HepG2 (cell line): ENCODE measurements around the gene ESPNL. TPM values are rescaled to one million over a fixed set of nuclear protein-coding genes. Genes with fewer than 3 reads are reported as not detected.

ENCODE experiments used
- BORCS8-MEF2B ChIP-seq: sonication (generic); formaldehyde crosslinking; IDR thresholded peaks from 2 replicates; pipeline ENCODE4 v1.8.0; 2022; ENCODE audit warnings: mild to moderate bottlenecking, missing genetic modification reagents
- BRF2 ChIP-seq: sonication (generic); formaldehyde crosslinking; IDR thresholded peaks from 2 replicates; pipeline ENCODE4 v1.8.1; 2022; ENCODE audit warnings: mild to moderate bottlenecking, missing genetic modification reagents
- CCDC6 ChIP-seq: sonication (generic); formaldehyde crosslinking; IDR thresholded peaks from 2 replicates; pipeline ENCODE4 v1.8.1; 2022; ENCODE audit warnings: mild to moderate bottlenecking, missing genetic modification reagents, moderate library complexity
- GABPB1 ChIP-seq: IDR thresholded peaks from 2 replicates; pipeline ENCODE4 v1.6.1; 2016; ENCODE audit warnings: mild to moderate bottlenecking, missing genetic modification reagents, moderate library complexity, missing compliant biosample characterization
- HCFC1 ChIP-seq: fragments of 150-350 bp; IDR thresholded peaks from 2 replicates; pipeline ENCODE4 v1.6.1; 2014; ENCODE audit warnings: low read depth, low read length
- HOXA3 ChIP-seq: sonication (generic); formaldehyde crosslinking; IDR thresholded peaks from 2 replicates; pipeline ENCODE4 v1.5.0; 2020; ENCODE audit warnings: missing genetic modification reagents
- HOXA7 ChIP-seq: sonication (generic); formaldehyde crosslinking; IDR thresholded peaks from 2 replicates; pipeline ENCODE4 v1.8.1; 2022; ENCODE audit warnings: mild to moderate bottlenecking, missing genetic modification reagents, moderate library complexity
- MAFK ChIP-seq, 2 experiments: IDR thresholded peaks in 1 of 2; conservative IDR thresholded peaks in 1 of 2; 2 replicates each; pipeline ENCODE4 v1.6.1; 2011; ENCODE audit warnings: improper control_type of control experiment in 2 of 2, low read length in 2 of 2
- MXD1 ChIP-seq: sonication (generic); formaldehyde crosslinking; IDR thresholded peaks from 2 replicates; pipeline ENCODE4 v1.4.0; 2020; ENCODE audit warnings: mild to moderate bottlenecking, missing genetic modification reagents
- MYPOP ChIP-seq: sonication (generic); formaldehyde crosslinking; IDR thresholded peaks from 2 replicates; pipeline ENCODE4 v1.8.1; 2023; ENCODE audit warnings: mild to moderate bottlenecking, moderate library complexity, missing genetic modification reagents
- NR3C1 ChIP-seq: sonication (generic); formaldehyde crosslinking; IDR thresholded peaks from 2 replicates; pipeline ENCODE4 v1.4.0; 2020; ENCODE audit warnings: missing genetic modification reagents
- RAD51 ChIP-seq: fragments of 450-650 bp; IDR thresholded peaks from 2 replicates; pipeline ENCODE4 v1.6.1; 2016; ENCODE audit warnings: borderline replicate concordance
- SP140L ChIP-seq: sonication (generic); formaldehyde crosslinking; IDR thresholded peaks from 2 replicates; pipeline ENCODE4 v1.4.0; 2020; ENCODE audit warnings: missing genetic modification reagents, borderline replicate concordance
- TAF1 ChIP-seq: sonication (generic); formaldehyde crosslinking; IDR thresholded peaks from 2 replicates; pipeline ENCODE4 v1.4.0; 2020; ENCODE audit warnings: missing genetic modification reagents
- TIGD3 ChIP-seq: sonication (generic); formaldehyde crosslinking; IDR thresholded peaks from 2 replicates; pipeline ENCODE4 v1.5.1; 2020; ENCODE audit warnings: mild to moderate bottlenecking, missing genetic modification reagents, borderline replicate concordance
- U2AF1 ChIP-seq: fragments of 200-400 bp; formaldehyde crosslinking; optimal IDR thresholded peaks from 2 replicates; pipeline ENCODE3; 2017; ENCODE audit warnings: mild to moderate bottlenecking, low read depth, low read length
- YEATS4 ChIP-seq: sonication (generic); formaldehyde crosslinking; IDR thresholded peaks from 2 replicates; pipeline ENCODE4 v1.4.0; 2020; ENCODE audit warnings: missing genetic modification reagents, borderline replicate concordance
- ZFP36L1 ChIP-seq: sonication (generic); formaldehyde crosslinking; IDR thresholded peaks from 2 replicates; pipeline ENCODE4 v1.8.0; 2022; ENCODE audit warnings: mild to moderate bottlenecking, missing genetic modification reagents, moderate library complexity
- ZNF773 ChIP-seq: sonication (generic); formaldehyde crosslinking; IDR thresholded peaks from 2 replicates; pipeline ENCODE4 v1.4.0; 2020; ENCODE audit warnings: missing genetic modification reagents, borderline replicate concordance
- polyA plus RNA-seq, 8 experiments: library from polyadenylated mRNA; depleted of rRNA in 3 of 8; stranded (reverse) in 7 of 8; unstranded in 1 of 8; fragments of >200 nt; fragmentation: Illumina TruSeq in 4 of 8; extraction: Trizol in 4 of 8; gene quantifications; 2 replicates each; pipeline versions ENCODE4 v1.2.1 to v1.2.3, GENCODE V29; 2011 to 2016; ENCODE audit warnings: low read depth in 4 of 8, missing spikeins in 1 of 8, mixed read lengths in 1 of 8; ENCODE audit not compliant: insufficient read depth in 1 of 8
- total RNA-seq, 5 experiments: library from RNA; depleted of rRNA; stranded (reverse); fragments of >200 nt; fragmentation: Illumina TruSeq; extraction: Trizol; gene quantifications; 2 replicates each; pipeline ENCODE4 v1.2.3, GENCODE V29; 2016; ENCODE audit warnings: low read depth in 1 of 5
- TF ChIP-seq, protein P1 (sequence below): sonication (generic); formaldehyde crosslinking; IDR thresholded peaks from 2 replicates; pipeline ENCODE4 v1.4.0; 2020; ENCODE audit warnings: missing genetic modification reagents, borderline replicate concordance
- TF ChIP-seq, protein P2 (sequence below): sonication (generic); formaldehyde crosslinking; IDR thresholded peaks from 2 replicates; pipeline ENCODE4 v1.8.0; 2022; ENCODE audit warnings: missing genetic modification reagents, mild to moderate bottlenecking, inconsistent platforms, borderline replicate concordance

ESPNL gene
- total and polyA plus RNA-seq, 2 of the 13 experiments (the other 11 are each of a cell fraction or from before 2014, with no cell fraction given), result 0.45 to 0.80 TPM

DNA sequence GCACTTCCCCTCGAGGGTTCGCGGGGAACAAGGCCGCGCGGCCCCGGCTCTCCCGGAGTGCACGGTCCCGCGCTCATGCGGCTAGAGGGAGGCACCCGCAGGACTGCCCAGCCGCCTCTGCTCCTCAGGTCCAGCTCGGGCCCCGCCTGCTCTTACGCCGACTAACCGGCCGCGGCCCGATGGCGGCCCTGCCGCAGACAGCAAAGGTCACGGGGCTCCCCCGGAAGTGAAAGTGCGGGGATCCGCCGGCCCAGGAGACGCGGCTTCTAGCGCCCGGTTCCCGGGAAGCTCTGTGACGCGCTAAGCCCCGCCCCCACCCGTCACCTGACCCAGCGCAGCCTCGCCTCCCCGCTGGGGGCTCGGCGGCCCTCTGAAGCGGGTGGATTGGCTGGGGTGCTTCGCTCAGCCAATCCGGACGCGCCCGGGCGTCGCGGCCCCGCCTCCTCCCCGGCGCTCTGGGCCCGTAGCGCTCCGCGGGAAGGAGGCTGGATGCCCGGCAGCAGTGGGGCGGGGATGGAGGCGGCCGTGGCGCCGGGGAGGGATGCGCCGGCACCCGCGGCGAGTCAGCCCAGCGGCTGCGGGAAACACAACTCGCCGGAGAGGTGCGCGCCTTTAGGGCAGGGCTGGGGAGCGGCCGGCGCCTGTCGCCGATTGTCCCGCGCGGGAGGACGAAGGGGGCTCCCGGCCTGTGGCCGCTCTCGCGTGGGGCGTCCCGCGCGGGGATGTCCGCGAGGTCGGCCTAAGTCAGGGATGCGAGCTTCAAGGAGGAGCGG, 39.4 kb upstream of the ESPNL start, which contains the start of gene SCLY (continued):
- TF ChIP-seq ZFP36L1 (CRISPR knock-in tag) (0 out of 2 replicates have a peak, but pooled peaks have one; percentile 47), SP140L (CRISPR knock-in tag) (no peak), U2AF1 (peak; percentile 38), RAD51 (peak; percentile 78), HOXA7 (CRISPR knock-in tag) (0 out of 2 replicates have a peak, but pooled peaks have one; percentile 14), GABPB1 (CRISPR knock-in tag) (peak; percentile 99), TIGD3 (peak; percentile 16; the same call in 1 of the 2 replicates), HCFC1 (peak; percentile 65), CCDC6 (CRISPR knock-in tag) (peak; percentile 66; the same call in 1 of the 2 replicates), TAF1 (CRISPR knock-in tag) (peak; percentile 97), MXD1 (peak; percentile 88), HOXA3 (peak; percentile 95), MYPOP (CRISPR knock-in tag) (peak; percentile 95), MAFK (conservative IDR thresholded peaks at IDR 0.05 in 1 of 2, IDR thresholded peaks at IDR 0.05 in 1 of 2; ENCODE audit: low read length in 2 of 2) (no peak), YEATS4 (CRISPR knock-in tag) (peak; percentile 88), BRF2 (CRISPR knock-in tag) (no peak; the same call in 1 of the 2 replicates), NR3C1 (CRISPR knock-in tag) (no peak), BORCS8-MEF2B (CRISPR knock-in tag) (0 out of 2 replicates have a peak, but pooled peaks have one; percentile 57), ZNF773 (peak; percentile 55; the same call in 1 of the 2 replicates)
- TF ChIP-seq, protein P1, sequence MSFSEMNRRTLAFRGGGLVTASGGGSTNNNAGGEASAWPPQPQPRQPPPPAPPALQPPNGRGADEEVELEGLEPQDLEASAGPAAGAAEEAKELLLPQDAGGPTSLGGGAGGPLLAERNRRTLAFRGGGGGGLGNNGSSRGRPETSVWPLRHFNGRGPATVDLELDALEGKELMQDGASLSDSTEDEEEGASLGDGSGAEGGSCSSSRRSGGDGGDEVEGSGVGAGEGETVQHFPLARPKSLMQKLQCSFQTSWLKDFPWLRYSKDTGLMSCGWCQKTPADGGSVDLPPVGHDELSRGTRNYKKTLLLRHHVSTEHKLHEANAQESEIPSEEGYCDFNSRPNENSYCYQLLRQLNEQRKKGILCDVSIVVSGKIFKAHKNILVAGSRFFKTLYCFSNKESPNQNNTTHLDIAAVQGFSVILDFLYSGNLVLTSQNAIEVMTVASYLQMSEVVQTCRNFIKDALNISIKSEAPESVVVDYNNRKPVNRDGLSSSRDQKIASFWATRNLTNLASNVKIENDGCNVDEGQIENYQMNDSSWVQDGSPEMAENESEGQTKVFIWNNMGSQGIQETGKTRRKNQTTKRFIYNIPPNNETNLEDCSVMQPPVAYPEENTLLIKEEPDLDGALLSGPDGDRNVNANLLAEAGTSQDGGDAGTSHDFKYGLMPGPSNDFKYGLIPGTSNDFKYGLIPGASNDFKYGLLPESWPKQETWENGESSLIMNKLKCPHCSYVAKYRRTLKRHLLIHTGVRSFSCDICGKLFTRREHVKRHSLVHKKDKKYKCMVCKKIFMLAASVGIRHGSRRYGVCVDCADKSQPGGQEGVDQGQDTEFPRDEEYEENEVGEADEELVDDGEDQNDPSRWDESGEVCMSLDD (CRISPR knock-in tag), result peak; percentile 84; the same call in 1 of the 2 replicates
- TF ChIP-seq, protein P2, sequence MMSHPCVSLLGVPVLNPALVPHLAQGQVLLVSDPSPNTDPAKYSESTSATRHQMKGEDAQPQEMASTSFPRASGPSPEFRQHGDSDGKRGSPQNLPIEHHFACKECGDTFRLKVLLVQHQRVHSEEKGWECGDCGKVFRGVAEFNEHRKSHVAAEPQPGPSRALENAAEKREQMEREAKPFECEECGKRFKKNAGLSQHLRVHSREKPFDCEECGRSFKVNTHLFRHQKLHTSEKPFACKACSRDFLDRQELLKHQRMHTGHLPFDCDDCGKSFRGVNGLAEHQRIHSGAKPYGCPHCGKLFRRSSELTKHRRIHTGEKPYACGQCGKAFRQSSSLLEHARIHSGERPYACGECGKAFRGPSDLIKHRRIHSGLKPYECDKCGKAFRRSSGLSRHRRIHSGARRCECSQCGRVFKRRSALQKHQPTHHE (CRISPR knock-in tag), result peak; percentile 99
